ENCODE measurements around the gene MIA.
"Not testable (repeated sequence)": the region's sequence is repeated elsewhere in the genome, so short reads cannot be mapped to it uniquely, and the experiment has no call there.

MIA gene

GRCh38 chr19:40774916-40775631 lies at the start of gene MIA:
TSS of gene MIA (plus strand) at chr19:40775521. CDS start at chr19:40775543, 22 bp downstream.
- TF ChIP-seq, protein P1, sequence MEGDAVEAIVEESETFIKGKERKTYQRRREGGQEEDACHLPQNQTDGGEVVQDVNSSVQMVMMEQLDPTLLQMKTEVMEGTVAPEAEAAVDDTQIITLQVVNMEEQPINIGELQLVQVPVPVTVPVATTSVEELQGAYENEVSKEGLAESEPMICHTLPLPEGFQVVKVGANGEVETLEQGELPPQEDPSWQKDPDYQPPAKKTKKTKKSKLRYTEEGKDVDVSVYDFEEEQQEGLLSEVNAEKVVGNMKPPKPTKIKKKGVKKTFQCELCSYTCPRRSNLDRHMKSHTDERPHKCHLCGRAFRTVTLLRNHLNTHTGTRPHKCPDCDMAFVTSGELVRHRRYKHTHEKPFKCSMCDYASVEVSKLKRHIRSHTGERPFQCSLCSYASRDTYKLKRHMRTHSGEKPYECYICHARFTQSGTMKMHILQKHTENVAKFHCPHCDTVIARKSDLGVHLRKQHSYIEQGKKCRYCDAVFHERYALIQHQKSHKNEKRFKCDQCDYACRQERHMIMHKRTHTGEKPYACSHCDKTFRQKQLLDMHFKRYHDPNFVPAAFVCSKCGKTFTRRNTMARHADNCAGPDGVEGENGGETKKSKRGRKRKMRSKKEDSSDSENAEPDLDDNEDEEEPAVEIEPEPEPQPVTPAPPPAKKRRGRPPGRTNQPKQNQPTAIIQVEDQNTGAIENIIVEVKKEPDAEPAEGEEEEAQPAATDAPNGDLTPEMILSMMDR (IDR thresholded peaks at IDR 0.05; ENCODE audit: low read depth, low read length), result no peak
- no peak for DNase-seq (ENCODE audit: extremely low read depth, low read depth)

- TF ChIP-seq, protein P1 (IDR thresholded peaks at IDR 0.05; ENCODE audit: low read depth, low read length), result no peak
- DNase-seq (ENCODE audit: extremely low read depth, low read depth), result no peak
Measured at GRCh38 chr19:40726279-40726678, 49.0 kb upstream of the MIA start.

GRCh38 chr19:40730065-40730464 lies 45.3 kb upstream of the MIA start:
- DNase-seq (ENCODE audit: extremely low read depth, low read depth), result not testable (repeated sequence)

GRCh38 chr19:40732304-40732703 lies 43.0 kb upstream of the MIA start:
- not testable (repeated sequence) for DNase-seq (ENCODE audit: extremely low read depth, low read depth)

DNA sequence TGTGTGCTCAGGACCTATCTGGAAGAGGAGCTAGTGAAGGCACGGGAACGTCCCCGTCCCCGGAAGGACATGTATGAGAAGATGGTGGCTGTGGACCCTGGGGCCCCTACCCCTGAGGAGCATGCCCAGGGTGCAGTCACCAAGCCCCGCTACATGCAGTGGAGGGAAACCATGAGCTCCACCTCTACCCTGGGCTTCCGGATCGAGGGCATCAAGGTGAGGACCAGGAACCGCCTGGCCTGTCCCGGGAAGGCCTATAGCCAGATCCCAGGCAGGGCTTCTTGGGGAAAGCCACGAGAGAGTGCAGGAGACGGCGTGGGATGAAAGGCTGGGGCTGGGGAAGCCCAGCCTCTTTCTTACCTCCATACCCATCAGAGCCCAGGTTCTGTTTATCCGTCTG lies 42.2 kb upstream of the MIA start:
- no peak for DNase-seq (ENCODE audit: extremely low read depth, low read depth)
- TF ChIP-seq, protein P1 (IDR thresholded peaks at IDR 0.05; ENCODE audit: low read depth, low read length), result no peak

DNA sequence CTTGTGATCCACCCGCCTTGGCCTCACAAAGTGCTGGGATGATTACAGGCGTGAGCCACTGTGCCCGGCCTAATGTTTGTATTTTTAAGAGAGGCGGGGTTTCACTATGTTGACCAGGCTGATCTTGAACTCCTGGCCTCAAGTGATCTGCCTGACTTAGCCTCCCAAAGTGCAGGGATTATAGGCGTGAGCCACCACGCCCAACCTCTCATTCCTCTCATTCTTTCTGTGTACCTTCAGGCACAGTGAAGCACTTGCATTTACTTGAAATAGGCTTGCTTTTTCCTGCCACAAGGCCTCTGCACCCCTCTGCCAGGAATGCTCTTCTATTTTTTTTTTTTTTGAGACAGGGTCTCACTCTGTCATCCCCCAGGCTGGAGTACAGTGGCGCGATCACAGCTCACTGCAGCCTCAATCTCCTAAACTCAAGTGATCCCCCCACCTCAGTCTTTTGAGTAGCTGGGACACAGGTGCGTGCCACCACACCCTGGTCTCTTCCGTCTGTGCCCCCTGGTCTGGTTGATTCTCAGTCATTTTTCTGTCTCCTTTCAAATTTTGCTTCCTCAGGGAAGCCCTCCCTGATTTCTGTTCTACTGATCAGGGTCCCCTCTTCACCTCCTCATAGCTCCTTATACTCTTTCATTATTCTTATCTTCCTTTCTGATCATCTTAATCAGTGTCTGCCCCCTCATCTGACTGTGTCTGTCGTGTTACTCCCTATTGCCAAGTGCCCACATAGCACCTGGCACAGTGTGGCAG lies 40.1 kb upstream of the MIA start:
- TF ChIP-seq, protein P1 (IDR thresholded peaks at IDR 0.05; ENCODE audit: low read depth, low read length), result no peak
- no peak for DNase-seq (ENCODE audit: extremely low read depth, low read depth)

- no peak for DNase-seq (ENCODE audit: extremely low read depth, low read depth)
- TF ChIP-seq, protein P1 (IDR thresholded peaks at IDR 0.05; ENCODE audit: low read depth, low read length), result no peak
Measured at GRCh38 chr19:40736661-40737060, 38.7 kb upstream of the MIA start.

- no peak for DNase-seq (ENCODE audit: extremely low read depth, low read depth)
Measured at GRCh38 chr19:40737102-40737644, 38.1 kb upstream of the MIA start.

More at GRCh38 chr19:40737102-40737644, 38.1 kb upstream of the MIA start:
- TF ChIP-seq, protein P1 (IDR thresholded peaks at IDR 0.05; ENCODE audit: low read depth, low read length), result no peak

Data from AG09319 (cell line).